DMS153 treated with DMSO at 0.1 percent for 48 hours (cell line): Measurements from ENCODE around the gene ACKR1.

Experiments used
- DNase-seq: peaks from one replicate; lab custom pipeline; 2025; ENCODE audit not compliant: unreplicated experiment; lab: John Stamatoyannopoulos, UW

The ACKR1 gene, protein sequence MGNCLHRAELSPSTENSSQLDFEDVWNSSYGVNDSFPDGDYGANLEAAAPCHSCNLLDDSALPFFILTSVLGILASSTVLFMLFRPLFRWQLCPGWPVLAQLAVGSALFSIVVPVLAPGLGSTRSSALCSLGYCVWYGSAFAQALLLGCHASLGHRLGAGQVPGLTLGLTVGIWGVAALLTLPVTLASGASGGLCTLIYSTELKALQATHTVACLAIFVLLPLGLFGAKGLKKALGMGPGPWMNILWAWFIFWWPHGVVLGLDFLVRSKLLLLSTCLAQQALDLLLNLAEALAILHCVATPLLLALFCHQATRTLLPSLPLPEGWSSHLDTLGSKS

GRCh38 chr1:159204161-159205141 is at the start of gene ACKR1:
ACKR1 (plus strand) TSS chr1:159204875; CDS start chr1:159204960, 85 bp downstream.
- DNase-seq, result no peak

DNA sequence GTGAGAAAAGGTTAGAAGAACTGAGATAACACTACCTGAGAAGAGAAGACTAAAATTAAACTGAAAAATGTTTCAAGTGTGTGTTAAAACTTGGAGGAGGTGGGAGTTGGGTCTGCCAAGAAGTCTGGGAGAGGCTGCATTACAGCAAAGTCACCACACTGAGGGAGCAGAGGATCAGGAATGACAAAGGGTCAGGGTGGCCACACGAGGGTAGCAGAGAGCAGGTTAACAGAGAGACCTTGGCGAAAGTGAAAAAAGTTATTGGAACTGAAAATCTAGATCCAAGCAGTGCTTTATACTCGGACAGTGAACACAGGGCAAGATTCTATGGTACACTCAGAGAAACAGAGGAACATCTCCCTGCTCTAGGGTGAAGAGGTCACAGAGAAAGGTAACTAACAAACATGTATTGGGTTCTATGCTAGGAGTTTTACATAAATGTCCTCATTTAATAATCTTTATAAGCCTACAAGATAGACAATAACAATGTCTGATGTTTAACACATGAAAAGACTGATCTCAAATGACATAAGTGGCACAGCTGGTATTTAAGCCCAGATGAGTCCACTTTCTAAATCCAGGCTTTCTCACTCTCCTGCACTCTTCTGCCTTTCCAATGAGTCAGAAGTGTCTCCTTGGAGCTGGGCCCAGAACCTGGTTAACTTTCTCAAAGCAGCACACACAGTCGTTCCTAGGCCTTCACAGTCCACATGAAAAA is 43.5 kb upstream of the ACKR1 start:
- DNase-seq, result peak; percentile 55

DNA sequence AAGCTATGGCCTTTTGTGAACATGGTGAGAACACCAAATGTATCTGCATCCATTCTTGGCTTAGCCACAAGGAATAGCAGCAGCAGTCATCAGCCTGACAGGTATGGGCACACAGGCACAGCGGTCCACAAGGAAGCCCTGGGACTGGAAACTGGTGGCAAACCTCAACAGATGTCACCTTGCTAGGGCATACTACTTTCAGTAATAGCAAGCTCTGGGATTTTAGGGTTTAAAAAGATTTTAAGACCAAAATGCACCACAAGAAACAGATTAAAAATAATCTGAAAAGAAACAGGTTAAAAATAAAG is 43.0 kb upstream of the ACKR1 start:
- no peak for DNase-seq

DNA sequence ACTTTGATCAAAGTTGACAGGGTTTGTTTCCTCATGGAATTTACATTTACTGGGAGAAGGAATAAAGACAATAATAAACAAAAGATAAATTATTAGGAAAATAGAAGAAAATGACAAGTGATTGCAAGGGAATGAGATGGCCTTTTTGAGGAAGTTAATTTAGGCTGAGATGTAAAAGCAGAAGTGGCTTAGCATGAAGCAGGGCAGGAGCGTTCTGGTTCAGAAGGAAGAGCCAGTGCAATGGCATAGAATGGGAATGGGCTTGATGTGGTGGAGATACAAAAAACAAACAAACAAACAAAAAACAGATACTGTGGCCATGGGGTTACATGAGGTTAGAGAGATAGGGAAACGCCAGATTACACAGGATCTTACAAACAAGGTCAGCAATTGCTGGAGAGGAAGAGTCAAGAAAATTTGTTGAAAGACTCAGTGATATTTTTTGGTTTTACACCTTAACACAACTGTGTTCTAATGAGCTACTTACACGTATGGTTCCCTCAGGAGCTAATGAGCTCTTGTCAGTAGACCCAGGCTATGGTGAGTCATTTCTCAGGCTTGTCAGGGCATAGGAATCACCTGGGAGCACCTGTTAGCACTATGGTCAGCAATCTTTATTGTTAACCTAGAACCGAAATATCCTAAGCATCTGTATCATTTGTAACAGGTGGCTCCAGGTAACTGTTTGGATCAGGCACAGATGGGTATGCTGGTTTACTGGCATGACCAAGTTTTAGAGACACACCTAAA is 42.0 kb upstream of the ACKR1 start:
- DNase-seq, result no peak

GRCh38 chr1:159163614-159164228 is 41.0 kb upstream of the ACKR1 start:
- DNase-seq, result no peak

DNA sequence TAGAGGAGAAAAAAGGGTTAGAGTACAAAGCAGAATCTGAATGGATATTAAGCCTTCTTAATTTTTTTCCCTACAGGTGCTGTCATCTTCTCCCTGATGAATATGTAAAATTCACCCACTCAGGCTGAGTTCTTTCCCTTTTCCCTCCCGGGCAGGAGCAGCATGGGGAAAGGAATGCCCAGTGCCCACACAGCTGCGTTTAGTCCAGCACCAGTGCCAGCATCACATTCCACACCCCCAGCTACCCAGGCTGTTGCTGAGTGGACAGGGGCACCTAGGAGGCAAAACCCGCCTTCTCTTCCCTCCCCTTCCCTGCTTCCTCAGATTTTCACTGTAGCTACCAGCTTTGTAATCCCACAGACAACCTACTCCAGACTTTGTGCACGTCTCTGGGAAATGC is 36.6 kb upstream of the ACKR1 start:
- DNase-seq, result no peak

DNA sequence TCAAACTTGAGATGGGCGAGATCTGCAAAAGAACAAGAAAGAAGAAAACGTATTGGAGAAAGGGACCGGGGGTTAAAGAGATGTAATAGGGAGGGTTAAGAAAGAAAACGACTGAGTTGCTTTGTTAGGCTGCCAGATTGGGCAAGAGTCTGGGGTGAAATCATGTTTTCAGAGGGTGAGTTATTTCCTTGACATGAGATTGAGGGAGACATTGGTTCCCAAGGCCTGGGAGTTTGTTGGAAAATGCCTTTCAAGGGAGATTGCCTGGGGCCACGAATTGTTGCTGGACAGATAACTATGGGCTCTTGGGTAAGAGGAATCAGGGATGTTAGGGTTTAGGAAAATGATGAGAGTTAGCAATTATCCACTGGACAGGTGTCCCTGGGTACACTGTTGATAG is 34.0 kb upstream of the ACKR1 start:
- DNase-seq, result no peak

GRCh38 chr1:159171254-159171687 is 33.4 kb upstream of the ACKR1 start, which contains the start of gene CADM3:
CADM3 (plus strand) TSS chr1:159171615; CDS start chr1:159171766, 151 bp downstream.
- DNase-seq, result no peak

DNA sequence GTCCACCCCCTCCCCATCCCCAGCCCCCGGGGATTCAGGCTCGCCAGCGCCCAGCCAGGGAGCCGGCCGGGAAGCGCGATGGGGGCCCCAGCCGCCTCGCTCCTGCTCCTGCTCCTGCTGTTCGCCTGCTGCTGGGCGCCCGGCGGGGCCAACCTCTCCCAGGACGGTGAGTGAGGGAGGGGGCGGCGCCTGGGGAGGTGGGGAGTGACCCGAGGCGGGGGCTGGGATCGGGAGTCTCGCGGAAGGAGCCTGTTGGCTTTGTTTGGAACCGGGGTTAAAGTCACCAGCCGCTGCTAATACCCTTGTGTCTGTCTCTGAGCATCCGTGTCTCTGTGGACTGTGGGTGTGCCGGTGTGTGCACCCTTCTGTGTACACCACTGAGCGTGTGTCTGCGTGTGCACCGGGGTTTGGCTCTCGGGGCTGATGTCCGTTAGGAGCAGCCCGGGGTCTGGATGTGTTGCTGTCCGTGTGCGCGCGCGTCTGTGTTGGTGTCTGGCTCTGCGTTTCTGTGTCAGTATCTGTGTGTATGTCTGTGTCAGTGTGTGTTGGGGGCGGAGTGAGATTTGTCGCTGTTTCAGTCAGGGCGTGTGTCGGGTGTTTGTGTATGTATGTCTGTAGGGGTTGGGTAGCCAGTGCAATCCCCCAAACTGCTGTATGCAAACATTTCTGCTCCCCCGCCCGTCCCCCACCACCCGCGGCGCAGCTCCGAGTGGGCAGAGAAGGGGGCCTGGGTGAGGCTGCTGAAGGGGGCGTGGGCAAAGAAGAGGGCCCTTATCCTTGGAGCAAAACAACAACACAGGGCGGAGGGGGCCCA is 32.8 kb upstream of the ACKR1 start:
- no peak for DNase-seq

DNA sequence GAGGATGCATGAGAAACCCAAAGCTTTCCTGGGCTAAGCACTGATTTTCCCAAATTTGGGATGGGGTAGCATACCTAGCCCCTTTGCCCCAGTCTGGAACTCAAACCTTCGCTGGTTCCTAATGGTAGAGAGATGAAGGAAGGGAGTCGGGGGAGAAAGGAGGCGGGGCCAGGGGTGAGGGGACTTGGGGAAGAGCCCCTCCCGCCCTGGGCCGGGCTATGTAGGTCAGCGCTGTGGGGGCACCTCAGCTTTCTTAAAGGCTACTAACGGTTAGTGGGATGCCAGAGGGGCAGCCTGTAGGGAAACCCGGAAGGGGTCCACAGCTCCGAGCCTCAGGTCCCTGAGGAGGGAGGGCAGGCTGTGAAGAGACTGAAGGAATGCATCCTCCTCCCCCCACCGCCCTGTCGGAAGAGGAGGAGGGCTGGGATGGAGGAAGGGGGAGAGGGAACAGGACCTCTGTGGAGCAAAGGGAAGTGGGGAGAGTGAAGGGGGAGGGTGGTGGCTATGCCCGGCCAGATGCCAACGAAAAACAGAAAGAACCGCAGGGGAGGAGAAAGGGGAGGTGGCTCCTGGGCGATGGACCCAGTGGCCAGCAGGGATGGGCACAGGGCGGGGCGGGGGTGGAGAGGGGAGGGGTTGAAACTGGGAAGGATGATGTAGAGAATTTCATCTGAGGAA is 31.9 kb upstream of the ACKR1 start:
- DNase-seq, result no peak

- DNase-seq, result no peak
Observed at GRCh38 chr1:159173320-159173719, 31.4 kb upstream of the ACKR1 start.

GRCh38 chr1:159175571-159175970 is 29.1 kb upstream of the ACKR1 start:
- DNase-seq, result no peak

DNA sequence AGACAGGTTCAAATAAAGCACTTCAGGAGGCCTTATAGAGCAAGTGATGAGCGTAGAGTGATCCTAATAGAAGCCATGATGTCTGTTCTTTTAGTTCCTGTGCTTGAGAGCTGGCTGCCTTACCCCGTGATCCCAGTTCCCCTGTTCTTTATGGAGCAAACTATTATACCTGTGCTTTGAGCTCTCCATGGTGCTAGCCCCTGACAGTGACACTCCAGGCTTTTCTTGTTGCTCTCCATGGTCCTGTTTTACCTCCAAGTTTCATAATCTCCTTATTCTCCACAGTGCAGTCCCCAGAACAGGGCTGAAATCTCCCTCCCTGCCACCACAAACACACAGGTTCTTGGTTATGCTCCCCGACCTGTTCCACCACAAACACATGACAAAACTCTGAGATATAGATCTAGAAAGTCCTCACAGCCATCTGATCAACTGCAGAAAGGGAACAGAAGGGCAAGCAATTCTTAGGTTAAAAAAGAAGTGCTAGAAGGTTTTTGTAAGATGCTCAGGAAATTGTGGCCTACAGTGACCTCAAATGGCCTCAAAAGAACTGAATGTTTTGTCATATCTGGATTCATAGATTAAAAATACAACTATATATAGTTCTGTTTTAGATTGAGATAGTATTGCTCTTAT is 27.3 kb upstream of the ACKR1 start:
- no peak for DNase-seq

DNA sequence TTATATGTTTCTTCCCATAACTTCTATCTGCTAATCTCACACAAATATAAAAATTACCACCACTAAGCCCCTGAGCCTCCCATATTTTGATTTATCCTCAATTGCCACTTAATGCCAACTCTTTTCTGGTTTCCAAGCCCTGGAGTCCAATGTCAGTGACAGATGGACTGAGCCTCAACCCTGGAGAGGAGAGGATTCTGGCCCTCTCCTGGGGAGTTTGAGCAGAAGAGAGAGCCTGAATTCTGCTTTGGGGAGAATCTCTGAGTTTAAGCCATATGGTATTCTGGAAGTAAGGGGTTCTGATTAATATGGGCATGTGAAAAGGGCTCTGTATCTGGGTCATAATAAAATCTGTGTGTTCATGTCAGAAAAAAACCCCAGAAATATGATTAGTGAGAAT is 24.8 kb upstream of the ACKR1 start:
- no peak for DNase-seq

DNA sequence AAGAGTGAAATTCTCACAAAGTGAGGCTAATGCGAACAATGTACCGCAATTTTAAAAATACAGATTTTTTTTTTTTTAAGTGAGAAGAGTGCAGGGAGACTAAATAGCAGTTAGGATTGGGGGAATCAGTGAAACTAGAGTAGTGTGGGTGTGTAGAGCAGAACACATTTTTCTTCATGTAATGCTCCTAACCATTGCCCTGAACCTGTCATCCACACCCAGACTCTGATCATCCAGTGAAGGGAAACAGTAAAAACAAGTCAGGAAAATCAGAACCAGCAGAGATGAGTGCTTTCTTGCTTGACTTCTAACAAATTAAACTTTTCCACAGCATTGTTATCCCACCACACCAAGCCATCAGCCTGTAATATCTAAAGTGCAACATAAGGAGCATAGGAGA is 24.2 kb upstream of the ACKR1 start:
- no peak for DNase-seq

DNA sequence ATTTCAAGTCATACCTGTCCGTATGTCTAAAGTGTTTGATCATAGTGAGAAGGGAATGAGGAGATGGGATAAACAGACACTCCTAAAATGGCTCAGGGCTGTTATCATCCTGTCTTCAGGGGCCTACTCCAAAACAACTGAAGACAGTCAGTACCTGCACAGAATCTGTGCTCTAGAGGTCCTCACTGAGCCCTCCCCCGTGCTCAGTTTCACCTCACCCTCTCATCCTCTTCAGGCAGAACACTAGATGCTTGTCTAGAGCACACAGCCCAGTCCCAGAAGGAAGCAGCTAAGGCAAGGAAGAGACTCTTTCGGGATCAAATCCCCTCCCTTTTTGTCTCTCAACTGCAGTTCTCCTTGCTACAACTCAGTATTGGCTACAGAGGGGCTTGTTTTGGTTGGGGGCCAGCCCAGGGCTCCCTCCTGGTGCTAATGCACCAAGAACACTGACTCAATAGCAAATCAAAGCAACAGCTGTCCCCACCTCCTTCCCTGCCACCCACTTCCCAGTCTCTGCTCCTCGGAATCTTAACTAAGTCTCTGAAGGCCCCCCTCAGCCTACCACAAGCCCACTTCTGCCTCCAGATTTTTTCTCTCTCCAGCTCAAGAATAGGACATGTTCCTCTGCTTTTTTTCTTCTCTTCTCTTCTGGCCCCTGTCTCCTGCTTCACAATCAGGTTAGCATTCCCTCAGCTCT is 23.2 kb upstream of the ACKR1 start:
- DNase-seq, result no peak

DNA sequence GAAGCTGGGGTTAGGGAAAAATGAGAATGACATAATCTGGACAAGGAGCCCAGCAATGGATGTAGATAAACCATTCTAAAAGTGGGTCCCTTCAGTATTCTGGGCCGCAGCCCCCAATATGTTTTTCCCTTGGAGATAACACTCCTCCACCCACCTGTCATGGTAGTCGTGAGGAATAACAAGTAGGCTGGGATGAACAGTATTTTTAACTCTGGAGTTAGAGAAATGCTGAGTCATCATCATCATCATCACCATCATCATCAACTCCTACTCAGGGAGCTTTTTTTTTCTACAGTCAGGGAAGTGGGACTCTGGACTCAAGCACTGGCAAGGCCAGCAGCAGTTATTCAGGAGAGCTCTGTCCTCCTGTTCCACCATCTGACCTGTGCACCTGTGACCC is 20.5 kb upstream of the ACKR1 start:
- DNase-seq, result no peak

DNA sequence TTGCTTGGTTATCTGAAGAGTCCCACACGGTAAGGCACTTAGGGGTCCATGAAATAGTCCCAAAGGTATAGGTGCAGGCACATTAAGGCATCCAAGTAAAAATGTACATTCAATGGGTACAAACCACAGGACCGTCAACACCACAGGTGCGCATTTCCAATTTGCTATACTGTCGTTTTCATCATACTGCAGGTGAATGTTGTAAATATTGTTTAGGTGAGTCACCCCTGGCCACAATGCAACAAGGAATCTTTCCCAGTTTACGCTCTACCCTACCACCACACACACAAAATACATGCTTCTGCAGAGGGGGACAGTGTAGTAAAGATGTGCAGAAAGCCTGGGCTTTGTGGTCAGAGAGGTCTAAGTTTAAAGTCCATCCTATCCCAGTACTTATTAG is 19.6 kb upstream of the ACKR1 start:
- no peak for DNase-seq
